Fibroblast of villous mesenchyme (primary cell): Measurements from ENCODE around the gene ZNF439. TPM values are rescaled to one million over a fixed set of nuclear protein-coding genes. Genes with fewer than 3 reads are reported as not detected.
"Not testable (repeated sequence)": the region's sequence is repeated elsewhere in the genome, so short reads cannot be mapped to it uniquely, and the experiment has no call there.

Experiments
- DNase-seq: peaks from one replicate; pipeline ENCODE4 v3.0.0-alpha.2; 2010; ENCODE audit warnings: low read depth
- H3K4me3 ChIP-seq: 2 replicates; pipeline ENCODE4 v1.5.1; 2011; ENCODE audit warnings: low read depth, mild to moderate bottlenecking, low read length
- total RNA-seq: library from RNA; depleted of rRNA; stranded (reverse); fragments of >200 nt; gene quantifications from 2 replicates; pipeline ENCODE4 v1.2.3, GENCODE V29; 2012
- TF ChIP-seq, protein P1 (sequence below): IDR thresholded peaks from 2 replicates; pipeline ENCODE4 v1.5.1; 2012; ENCODE audit warnings: low read depth, mild to moderate bottlenecking, low read length; ENCODE audit not compliant: insufficient read depth

The ZNF439 gene
- total RNA-seq, 1 donor, result 4.3 TPM

DNA sequence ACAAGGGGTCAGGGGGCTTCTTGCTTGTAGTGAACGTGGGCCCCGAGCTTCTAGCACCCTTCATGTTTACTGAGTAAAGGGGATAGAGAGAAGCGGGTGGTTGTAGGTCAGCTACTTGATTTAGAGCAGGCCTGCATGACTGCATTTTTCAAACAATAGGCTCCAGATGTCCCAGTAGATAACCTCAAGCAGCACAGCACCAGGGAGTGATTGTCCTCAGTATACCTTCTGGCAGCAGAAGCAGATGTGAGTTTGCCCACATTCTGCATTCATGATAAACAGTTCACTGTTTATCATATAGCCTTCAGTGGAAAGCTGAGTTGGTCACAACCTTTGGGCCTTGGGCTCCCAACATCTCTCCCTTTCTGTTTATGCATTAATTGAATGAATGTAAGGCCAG is 4.8 kb downstream of the ZNF439 start:
- no peak overlapping the region for H3K4me3 ChIP-seq
- no peak for DNase-seq
- TF ChIP-seq, protein P1, sequence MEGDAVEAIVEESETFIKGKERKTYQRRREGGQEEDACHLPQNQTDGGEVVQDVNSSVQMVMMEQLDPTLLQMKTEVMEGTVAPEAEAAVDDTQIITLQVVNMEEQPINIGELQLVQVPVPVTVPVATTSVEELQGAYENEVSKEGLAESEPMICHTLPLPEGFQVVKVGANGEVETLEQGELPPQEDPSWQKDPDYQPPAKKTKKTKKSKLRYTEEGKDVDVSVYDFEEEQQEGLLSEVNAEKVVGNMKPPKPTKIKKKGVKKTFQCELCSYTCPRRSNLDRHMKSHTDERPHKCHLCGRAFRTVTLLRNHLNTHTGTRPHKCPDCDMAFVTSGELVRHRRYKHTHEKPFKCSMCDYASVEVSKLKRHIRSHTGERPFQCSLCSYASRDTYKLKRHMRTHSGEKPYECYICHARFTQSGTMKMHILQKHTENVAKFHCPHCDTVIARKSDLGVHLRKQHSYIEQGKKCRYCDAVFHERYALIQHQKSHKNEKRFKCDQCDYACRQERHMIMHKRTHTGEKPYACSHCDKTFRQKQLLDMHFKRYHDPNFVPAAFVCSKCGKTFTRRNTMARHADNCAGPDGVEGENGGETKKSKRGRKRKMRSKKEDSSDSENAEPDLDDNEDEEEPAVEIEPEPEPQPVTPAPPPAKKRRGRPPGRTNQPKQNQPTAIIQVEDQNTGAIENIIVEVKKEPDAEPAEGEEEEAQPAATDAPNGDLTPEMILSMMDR, result no peak

DNA sequence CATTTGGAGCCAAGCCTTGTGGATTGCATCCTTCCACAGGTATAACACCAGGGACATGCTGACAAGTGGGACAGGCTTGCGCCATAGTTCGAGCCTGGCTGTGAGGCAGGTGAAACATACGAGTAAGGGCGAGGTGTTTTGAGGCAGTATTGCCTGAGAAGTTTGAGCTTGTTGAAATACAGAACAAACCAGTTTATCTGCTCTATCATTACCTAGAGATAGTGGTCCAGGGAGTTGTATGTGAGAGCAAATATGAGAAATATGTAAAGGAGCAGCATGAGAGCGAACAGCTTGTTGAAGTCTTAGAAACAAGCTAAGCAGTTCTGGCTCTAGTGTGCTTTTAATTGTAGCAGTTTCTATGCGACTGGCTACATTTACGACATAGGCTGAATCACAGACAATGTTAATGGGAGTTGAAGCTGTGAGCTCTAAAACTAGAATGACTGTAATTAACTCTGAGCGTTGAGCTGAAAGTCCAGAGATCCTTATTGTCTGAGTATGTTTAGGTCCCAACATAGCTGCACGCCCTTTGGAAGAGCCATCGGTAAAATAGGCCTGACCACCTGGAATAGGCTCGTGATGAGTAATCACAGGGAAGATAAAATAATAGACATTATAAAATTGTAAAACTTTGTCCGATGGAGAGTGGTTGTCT is 8.2 kb downstream of the ZNF439 start:
- DNase-seq, result no peak
- no peak overlapping the region for H3K4me3 ChIP-seq
- TF ChIP-seq, protein P1, result no peak

DNA sequence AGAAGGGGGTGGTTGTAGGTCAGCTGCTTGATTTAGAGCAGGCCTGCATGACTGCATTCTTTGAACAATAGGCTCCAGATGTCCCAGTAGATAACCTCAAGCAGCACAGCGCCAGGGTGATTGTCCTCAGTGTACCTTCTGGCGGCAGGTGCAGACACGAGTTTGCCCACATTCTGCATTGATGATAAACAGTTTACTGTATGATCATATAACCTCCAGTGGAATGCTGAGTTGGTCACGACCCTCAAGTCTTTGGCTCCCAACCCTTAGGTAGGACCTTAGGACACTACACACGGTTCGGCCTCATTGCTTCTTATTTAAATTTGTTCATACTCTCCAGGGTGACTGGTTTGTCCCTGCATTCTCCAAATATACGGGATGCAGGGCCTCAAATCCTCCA is 12.2 kb downstream of the ZNF439 start:
- DNase-seq, result no peak
- TF ChIP-seq, protein P1, result no peak
- H3K4me3 ChIP-seq, result no peak overlapping the region

DNA sequence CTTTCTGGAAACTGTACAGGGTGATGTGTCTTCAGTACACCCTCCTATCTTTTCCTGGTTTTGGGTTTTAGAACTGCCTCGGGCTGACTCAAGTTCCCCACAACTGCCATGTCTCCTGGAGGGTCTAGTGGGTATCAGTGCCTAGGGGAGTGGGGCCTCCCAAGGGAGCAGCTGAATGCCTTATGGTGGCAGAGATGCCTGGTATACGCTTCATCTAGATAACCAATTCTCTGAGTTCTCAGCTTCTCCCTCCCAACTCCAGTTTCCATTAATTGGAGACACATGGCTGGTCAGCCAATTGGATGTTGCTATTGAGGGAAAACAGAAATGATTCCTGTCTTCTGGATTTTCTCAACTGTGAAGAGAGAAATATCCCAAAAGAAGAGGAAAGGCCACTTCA is 12.8 kb downstream of the ZNF439 start:
- DNase-seq, result no peak
- TF ChIP-seq, protein P1, result no peak
- H3K4me3 ChIP-seq, result no peak overlapping the region

DNA sequence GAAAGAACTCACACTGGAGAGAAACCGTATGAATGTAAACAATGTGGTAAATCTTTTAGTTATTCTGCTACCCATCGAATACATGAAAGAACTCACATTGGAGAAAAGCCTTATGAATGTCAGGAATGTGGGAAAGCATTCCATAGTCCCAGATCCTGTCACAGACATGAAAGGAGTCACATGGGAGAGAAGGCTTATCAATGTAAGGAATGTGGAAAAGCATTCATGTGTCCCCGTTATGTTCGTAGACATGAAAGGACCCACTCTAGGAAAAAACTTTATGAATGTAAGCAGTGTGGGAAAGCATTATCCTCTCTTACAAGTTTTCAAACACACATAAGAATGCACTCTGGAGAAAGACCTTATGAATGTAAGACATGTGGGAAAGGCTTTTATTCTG is 19.2 kb downstream of the ZNF439 start:
- H3K4me3 ChIP-seq, DNase-seq: not testable (repeated sequence)

DNA sequence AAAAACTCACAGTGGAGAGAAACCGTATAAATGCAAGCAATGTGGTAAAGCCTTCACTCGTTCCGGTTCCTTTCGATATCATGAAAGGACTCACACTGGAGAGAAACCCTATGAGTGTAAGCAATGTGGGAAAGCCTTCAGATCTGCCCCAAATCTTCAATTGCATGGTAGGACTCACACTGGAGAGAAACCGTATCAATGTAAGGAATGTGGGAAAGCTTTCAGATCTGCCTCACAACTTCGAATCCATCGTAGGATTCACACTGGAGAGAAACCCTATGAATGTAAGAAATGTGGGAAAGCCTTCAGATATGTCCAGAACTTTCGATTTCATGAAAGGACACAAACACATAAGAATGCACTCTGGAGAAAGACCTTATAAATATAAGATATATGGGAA is 19.7 kb downstream of the ZNF439 start:
- no peak for DNase-seq
- H3K4me3 ChIP-seq, result no peak overlapping the region
- TF ChIP-seq, protein P1, result no peak

DNA sequence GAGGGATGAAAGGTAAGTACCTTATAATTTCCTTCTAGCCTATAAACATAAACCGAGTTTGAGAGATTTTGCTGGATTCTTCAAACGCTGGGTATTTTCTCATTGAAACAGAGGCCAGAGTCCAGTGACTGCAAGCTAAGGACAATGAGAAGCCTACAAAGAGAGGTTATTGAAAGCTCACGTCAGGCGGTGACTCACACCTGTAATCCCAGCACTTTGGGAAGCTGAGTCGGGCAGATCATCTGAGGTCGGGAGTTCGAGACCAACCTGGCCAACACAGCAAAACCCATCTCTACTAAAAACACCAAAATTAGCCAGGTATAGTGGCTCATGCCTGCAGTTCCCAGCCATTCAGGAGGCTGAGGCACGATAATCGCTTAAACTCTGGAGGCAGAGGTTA is 24.1 kb downstream of the ZNF439 start:
- H3K4me3 ChIP-seq, result no peak overlapping the region
- no peak for DNase-seq
- TF ChIP-seq, protein P1, result no peak
